ENCODE results near the gene SLC9A1. TPM values are rescaled to one million over a fixed set of nuclear protein-coding genes. Genes with fewer than 3 reads are reported as not detected.

The SLC9A1 gene
- polyA plus RNA-seq, 3 donors = 4.5 to 14.2 (median 4.6) TPM

DNA sequence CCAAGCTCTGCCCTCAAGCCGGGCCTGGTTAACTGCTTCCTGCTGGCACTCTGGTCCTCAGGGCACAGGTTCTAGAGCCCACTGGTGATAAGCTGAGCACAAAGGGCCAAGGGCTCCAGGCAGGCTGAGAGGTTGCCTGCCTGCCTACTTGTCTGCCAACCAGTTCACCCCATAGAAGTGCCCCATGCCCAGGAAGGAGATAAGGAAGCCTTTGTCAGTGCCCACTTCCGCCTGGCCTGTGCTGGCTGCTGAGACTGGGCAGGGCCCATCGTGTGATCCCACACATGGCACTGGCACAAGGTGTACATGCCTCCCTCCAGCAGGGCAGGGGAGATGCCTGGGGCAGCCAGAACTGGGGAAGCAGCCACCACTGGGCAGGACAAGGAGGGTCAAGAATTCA, 24.1 kb downstream of the SLC9A1 start:
- Histone ChIP-seq H3K4me2 (replicated peaks; ENCODE audit: extremely low read depth, low read length, poor library complexity, severe bottlenecking) (no peak overlapping the region), H2AFZ (ENCODE audit: insufficient read depth, low read depth, low read length, poor library complexity, severe bottlenecking) (no peak overlapping the region), H3K79me2 (ENCODE audit: insufficient read depth, low read length) (peaks cover 16% of the 10 kb centered on the region), H3K27me3 (ENCODE audit: control insufficient read depth in 2 of 2, insufficient read depth in 2 of 2, low read length in 2 of 2) (no peaks in the 10 kb centered on the region), H3K4me1 (ENCODE audit: control insufficient read depth in 1 of 2, insufficient read depth in 2 of 2, low read length in 2 of 2) (peaks cover 55 to 57% of the 10 kb centered on the region in 2 donors), H3K9me3 (replicated peaks in 1 of 2; ENCODE audit: control insufficient read depth in 1 of 2, insufficient read depth in 1 of 2, low read length in 2 of 2) (no peaks in the 10 kb centered on the region), H3K36me3 (replicated peaks in 1 of 2; ENCODE audit: control insufficient read depth in 1 of 2, insufficient read depth in 2 of 2, low read length in 2 of 2) (peaks cover 13 to 30% of the 10 kb centered on the region in 2 donors), H4K20me1 (ENCODE audit: insufficient read depth, low read length) (no peaks in the 10 kb centered on the region), H3K9ac (ENCODE audit: insufficient read depth, low read length, poor library complexity, severe bottlenecking) (no peak overlapping the region), H3K27ac (ENCODE audit: low read depth in 1 of 2, low read length in 2 of 2) (peak overlapping the region; percentile 22 to 30), H3K4me3 (replicated peaks in 1 of 3; ENCODE audit: low read depth in 2 of 3, low read length in 3 of 3) (no peak overlapping the region)
- no peak for TF ChIP-seq CTCF (IDR thresholded peaks at IDR 0.05)
- intact Hi-C loops (cut with micrococcal nuclease) = no loop called here
- H3K9me3 Mint-ChIP-seq = peaks cover 0 to 1% (median 0%) of the 10 kb centered on the region in 7 donors
- H3K27me3 Mint-ChIP-seq (ENCODE audit: low read depth in 3 of 3) = no peaks in the 10 kb centered on the region
- H3K4me3 Mint-ChIP-seq = no peak overlapping the region
- peaks cover 53% of the 10 kb centered on the region for H3K4me1 Mint-ChIP-seq
- 28% methylated on average over 3 of the region's 3 CpGs for WGBS (ENCODE audit: insufficient coverage)
- no peak for DNase-seq
- peak overlapping the region; percentile 35 to 80 (median 66) for H3K27ac Mint-ChIP-seq
- peaks cover 38 to 54% of the 10 kb centered on the region in 2 donors for H3K36me3 Mint-ChIP-seq

GRCh38 chr1:27129225-27129624, 25.7 kb downstream of the SLC9A1 start:
- H3K4me3 ChIP-seq (replicated peaks in 1 of 3; ENCODE audit: low read depth in 2 of 3, low read length in 3 of 3) = no peak overlapping the region
- intact Hi-C loops (cut with micrococcal nuclease) = no loop called here
- 100% methylated on average over 1 of the region's 3 CpGs for WGBS (ENCODE audit: insufficient coverage)
- no peak overlapping the region for H3K9ac ChIP-seq (ENCODE audit: insufficient read depth, low read length, poor library complexity, severe bottlenecking)
- H2AFZ ChIP-seq (ENCODE audit: insufficient read depth, low read depth, low read length, poor library complexity, severe bottlenecking) = no peak overlapping the region
- no peaks in the 10 kb centered on the region for H3K9me3 ChIP-seq (replicated peaks in 1 of 2; ENCODE audit: control insufficient read depth in 1 of 2, insufficient read depth in 1 of 2, low read length in 2 of 2)
- TF ChIP-seq CTCF (IDR thresholded peaks at IDR 0.05) = no peak
- no peak for DNase-seq
- H3K4me2 ChIP-seq (replicated peaks; ENCODE audit: extremely low read depth, low read length, poor library complexity, severe bottlenecking) = no peak overlapping the region
- Mint-ChIP-seq H3K27me3 (ENCODE audit: low read depth in 3 of 3) (no peaks in the 10 kb centered on the region), H3K9me3 (peaks cover 0 to 1% (median 0%) of the 10 kb centered on the region in 7 donors), H3K4me1 (peaks cover 49% of the 10 kb centered on the region), H3K4me3 (no peak overlapping the region), H3K36me3 (peaks cover 36 to 53% of the 10 kb centered on the region in 2 donors), H3K27ac (peak overlapping the region in 2 of 7 donors; percentile 5 to 50)
- H3K79me2 ChIP-seq (ENCODE audit: insufficient read depth, low read length) = peaks cover 13% of the 10 kb centered on the region
- peaks cover 50 to 55% of the 10 kb centered on the region in 2 donors for H3K4me1 ChIP-seq (ENCODE audit: control insufficient read depth in 1 of 2, insufficient read depth in 2 of 2, low read length in 2 of 2)
- no peak overlapping the region for H3K27ac ChIP-seq (ENCODE audit: low read depth in 1 of 2, low read length in 2 of 2)
- peaks cover 13 to 30% of the 10 kb centered on the region in 2 donors for H3K36me3 ChIP-seq (replicated peaks in 1 of 2; ENCODE audit: control insufficient read depth in 1 of 2, insufficient read depth in 2 of 2, low read length in 2 of 2)
- H3K27me3 ChIP-seq (ENCODE audit: control insufficient read depth in 2 of 2, insufficient read depth in 2 of 2, low read length in 2 of 2) = no peaks in the 10 kb centered on the region
- H4K20me1 ChIP-seq (ENCODE audit: insufficient read depth, low read length) = no peaks in the 10 kb centered on the region
